Mesothelial cell of epicardium (in vitro differentiated cells): ENCODE results near the gene EXOSC2. TPM values are rescaled to one million over a fixed set of nuclear protein-coding genes. Genes with fewer than 3 reads are reported as not detected.
A peak's percentile ranks its signal among the peaks of the same experiment; 100 is the strongest.
"Not testable (repeated sequence)": the region's sequence is repeated elsewhere in the genome, so short reads cannot be mapped to it uniquely, and the experiment has no call there.

Experiments used
- DNase-seq, 2 experiments: peaks; one replicate each; pipeline ENCODE4 v3.0.0; 2021; ENCODE audit warnings: low spot score in 2 of 2; ENCODE audit not compliant: unreplicated experiment in 2 of 2
- H3K27ac Mint-ChIP-seq: 2 replicates; pipeline ENCODE4 v1.8.0; 2021; ENCODE audit warnings: mixed read lengths
- H3K27me3 Mint-ChIP-seq: 2 replicates; pipeline ENCODE4 v1.8.0; 2021; ENCODE audit warnings: low read depth, mixed read lengths
- H3K36me3 Mint-ChIP-seq: 2 replicates; pipeline ENCODE4 v1.8.0; 2021; ENCODE audit warnings: mixed read lengths
- H3K4me1 Mint-ChIP-seq: 2 replicates; pipeline ENCODE4 v1.8.0; 2021; ENCODE audit warnings: mixed read lengths
- H3K4me3 Mint-ChIP-seq: 2 replicates; pipeline ENCODE4 v1.8.0; 2021; ENCODE audit warnings: mild to moderate bottlenecking, moderate library complexity, mixed read lengths
- H3K9me3 Mint-ChIP-seq: 2 replicates; pipeline ENCODE4 v1.8.0; 2021; ENCODE audit warnings: mixed read lengths
- CTCF ChIP-seq: fragments of 200-600 bp; sonication (generic); IDR thresholded peaks from one replicate; pipeline ENCODE4 v1.5.0; 2021; ENCODE audit warnings: antibody characterized with exemption; ENCODE audit not compliant: unreplicated experiment
- total RNA-seq: library from RNA; stranded (reverse); gene quantifications from 3 replicates; pipeline ENCODE4 v1.2.1, GENCODE V29; 2021

The EXOSC2 gene
- total RNA-seq, 1 donor from 2014 or later: 52.8 TPM

GRCh38 chr9:130677252-130677651, 16.3 kb upstream of the EXOSC2 start:
- TF ChIP-seq CTCF: no peak
- DNase-seq: no peak
- Mint-ChIP-seq H3K9me3 (no peaks in the 10 kb centered on the region), H3K27me3 (peaks cover 59% of the 10 kb centered on the region), H3K36me3 (no peaks in the 10 kb centered on the region), H3K4me1 (peaks cover 1% of the 10 kb centered on the region), H3K4me3 (no peak overlapping the region), H3K27ac (no peak overlapping the region)

- no peak for TF ChIP-seq CTCF
- peaks cover 56% of the 10 kb centered on the region for H3K27me3 Mint-ChIP-seq
- H3K4me1 Mint-ChIP-seq: peaks cover 4% of the 10 kb centered on the region
- H3K36me3 Mint-ChIP-seq: no peaks in the 10 kb centered on the region
- H3K9me3 Mint-ChIP-seq: no peaks in the 10 kb centered on the region
- DNase-seq: no peak
- H3K4me3 Mint-ChIP-seq: peak overlapping the region; percentile 47
- H3K27ac Mint-ChIP-seq: no peak overlapping the region
Measured at GRCh38 chr9:130680836-130681768, 12.5 kb upstream of the EXOSC2 start.

- Mint-ChIP-seq H3K36me3 (no peaks in the 10 kb centered on the region), H3K4me1 (peaks cover 4% of the 10 kb centered on the region), H3K9me3 (no peaks in the 10 kb centered on the region), H3K4me3 (peak overlapping the region; percentile 77), H3K27me3 (peaks cover 51% of the 10 kb centered on the region), H3K27ac (no peak overlapping the region)
- TF ChIP-seq CTCF: no peak
- no peak for DNase-seq
Measured at GRCh38 chr9:130681769-130682420, 11.7 kb upstream of the EXOSC2 start.

- Mint-ChIP-seq H3K4me3 (peak overlapping the region; percentile 77), H3K36me3 (no peaks in the 10 kb centered on the region), H3K4me1 (peaks cover 4% of the 10 kb centered on the region), H3K9me3 (no peaks in the 10 kb centered on the region), H3K27me3 (peaks cover 44% of the 10 kb centered on the region), H3K27ac (no peak overlapping the region)
- DNase-seq: peak in 1 of 2 experiments; percentile 83
- peak; percentile 81 for TF ChIP-seq CTCF
Measured at GRCh38 chr9:130682421-130683121, 11.0 kb upstream of the EXOSC2 start.

GRCh38 chr9:130685104-130685503, 8.5 kb upstream of the EXOSC2 start:
- no peaks in the 10 kb centered on the region for H3K36me3 Mint-ChIP-seq
- no peak overlapping the region for H3K4me3 Mint-ChIP-seq
- no peak for TF ChIP-seq CTCF
- DNase-seq: no peak
- H3K27ac Mint-ChIP-seq: no peak overlapping the region
- H3K4me1 Mint-ChIP-seq: peaks cover 4% of the 10 kb centered on the region
- H3K9me3 Mint-ChIP-seq: no peaks in the 10 kb centered on the region
- H3K27me3 Mint-ChIP-seq: peaks cover 20% of the 10 kb centered on the region

GRCh38 chr9:130685945-130686344, 7.6 kb upstream of the EXOSC2 start:
- H3K27ac Mint-ChIP-seq, H3K4me3 Mint-ChIP-seq, H3K36me3 Mint-ChIP-seq, H3K4me1 Mint-ChIP-seq, DNase-seq, H3K9me3 Mint-ChIP-seq: not testable (repeated sequence)
- H3K27me3 Mint-ChIP-seq: peaks cover 13% of the 10 kb centered on the region
